Body of pancreas (tissue), 4 donors: Measurements from ENCODE around the gene ADAMTS19. TPM values are rescaled to one million over a fixed set of nuclear protein-coding genes. Genes with fewer than 3 reads are reported as not detected.
"Not testable (repeated sequence)": the region's sequence is repeated elsewhere in the genome, so short reads cannot be mapped to it uniquely, and the experiment has no call there.

Experiments
- ATAC-seq: fragments of 150-250 bp; one replicate; pipeline ENCODE4 v1.9.1; 2016
- DNase-seq, 4 donors: peaks; one replicate each; pipeline ENCODE4 v3.0.0-alpha.2; 2019
- H3K27ac ChIP-seq, 4 donors: fragments of 200-600 bp; sonication (generic); 1 replicate in 3 of 4; 2 replicates in 1 of 4; pipeline versions ENCODE4 v1.5.1 to v1.6.1; 2016 to 2019; ENCODE audit warnings: mild to moderate bottlenecking in 1 of 4, mixed read lengths in 1 of 4, moderate library complexity in 1 of 4
- H3K27me3 ChIP-seq, 2 donors: fragments of 200-600 bp; sonication (generic); one replicate each; pipeline ENCODE4 v1.6.0; 2016; ENCODE audit warnings: mild to moderate bottlenecking in 1 of 2
- H3K36me3 ChIP-seq, 2 donors: fragments of 200-600 bp; sonication (generic); replicated peaks in 1 of 2; 2 replicates each; pipeline ENCODE4 v1.5.1; 2016; ENCODE audit warnings: low read depth in 2 of 2; ENCODE audit not compliant: insufficient read depth in 1 of 2
- H3K4me1 ChIP-seq: fragments of 200-600 bp; sonication (generic); one replicate; pipeline ENCODE4 v1.6.0; 2016
- H3K4me3 ChIP-seq, 2 donors: fragments of 200-600 bp; sonication (generic); 1 replicate in 1 of 2; 2 replicates in 1 of 2; pipeline ENCODE4 v1.5.1; 2016 to 2019
- H3K9me3 ChIP-seq, 3 donors: fragments of 200-600 bp; sonication (generic); 1 replicate in 2 of 3; 2 replicates in 1 of 3; pipeline ENCODE4 v1.5.1; 2016
- POLR2A ChIP-seq, 3 donors: fragments of 450-650 bp; IDR thresholded peaks; one replicate each; pipeline ENCODE4 v1.6.1; 2016; ENCODE audit warnings: antibody characterized with exemption in 3 of 3, mild to moderate bottlenecking in 2 of 3
- WGBS, 2 donors: methylation state at CpG; one replicate each; pipeline ENCODE4 v1.1.5; 2017; 5-methylcytosine and 5-hydroxymethylcytosine counted together
- intact Hi-C: fragments of 100-400 bp; cut with DNase I; formaldehyde crosslinking; loops from one replicate; pipeline ENCODE4 v1.15.1; 2023
- total RNA-seq, 2 donors: library from RNA; depleted of rRNA; stranded (reverse); fragments of >200 nt; gene quantifications; one replicate each; pipeline ENCODE4 v1.1.0, GENCODE V29; 2016
- TF ChIP-seq, protein P1 (sequence below), 7 experiments: fragments of 450-650 bp in 4 of 7; fragments of 200-600 bp in 3 of 7; sonication (generic) in 3 of 7; IDR thresholded peaks; one replicate each; pipeline ENCODE4 v1.5.1; 2016 to 2019; ENCODE audit warnings: antibody characterized with exemption in 7 of 7

Gene ADAMTS19
- total RNA-seq, 2 donors from 2014 or later = 0.26 to 1.3 TPM

DNA sequence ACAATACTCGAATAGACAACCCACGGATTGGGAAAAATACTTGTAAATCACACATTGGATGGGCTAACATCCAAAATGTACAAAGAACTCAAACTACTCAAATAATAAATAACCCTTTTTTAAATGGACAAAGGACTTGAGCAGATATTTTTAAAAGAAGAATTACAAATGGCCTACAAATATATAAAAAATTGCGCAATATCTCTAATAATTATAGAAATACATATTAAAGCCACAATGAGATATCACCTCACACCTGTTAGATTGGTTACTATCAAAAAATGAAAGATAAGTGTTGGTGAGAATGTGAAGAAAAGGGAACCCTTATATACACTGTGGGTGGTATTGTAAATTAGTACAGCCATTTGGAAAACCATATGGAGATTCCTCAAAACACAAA lies 40.8 kb upstream of the ADAMTS19 start:
- ATAC-seq = no peak
- DNase-seq = no peak
- Histone ChIP-seq H3K9me3 (no peaks in the 10 kb centered on the region), H3K27ac (no peak overlapping the region), H3K36me3 (no peaks in the 10 kb centered on the region), H3K4me3 (no peak overlapping the region), H3K4me1 (peaks cover 5% of the 10 kb centered on the region), H3K27me3 (no peaks in the 10 kb centered on the region)
- WGBS, 2 donors = 60 to 63% methylated on average over 3 of the region's 3 CpGs
- intact Hi-C loops = no loop called here
- TF ChIP-seq, protein P1, sequence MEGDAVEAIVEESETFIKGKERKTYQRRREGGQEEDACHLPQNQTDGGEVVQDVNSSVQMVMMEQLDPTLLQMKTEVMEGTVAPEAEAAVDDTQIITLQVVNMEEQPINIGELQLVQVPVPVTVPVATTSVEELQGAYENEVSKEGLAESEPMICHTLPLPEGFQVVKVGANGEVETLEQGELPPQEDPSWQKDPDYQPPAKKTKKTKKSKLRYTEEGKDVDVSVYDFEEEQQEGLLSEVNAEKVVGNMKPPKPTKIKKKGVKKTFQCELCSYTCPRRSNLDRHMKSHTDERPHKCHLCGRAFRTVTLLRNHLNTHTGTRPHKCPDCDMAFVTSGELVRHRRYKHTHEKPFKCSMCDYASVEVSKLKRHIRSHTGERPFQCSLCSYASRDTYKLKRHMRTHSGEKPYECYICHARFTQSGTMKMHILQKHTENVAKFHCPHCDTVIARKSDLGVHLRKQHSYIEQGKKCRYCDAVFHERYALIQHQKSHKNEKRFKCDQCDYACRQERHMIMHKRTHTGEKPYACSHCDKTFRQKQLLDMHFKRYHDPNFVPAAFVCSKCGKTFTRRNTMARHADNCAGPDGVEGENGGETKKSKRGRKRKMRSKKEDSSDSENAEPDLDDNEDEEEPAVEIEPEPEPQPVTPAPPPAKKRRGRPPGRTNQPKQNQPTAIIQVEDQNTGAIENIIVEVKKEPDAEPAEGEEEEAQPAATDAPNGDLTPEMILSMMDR (IDR thresholded peaks at IDR 0.05) = no peak
- TF ChIP-seq POLR2A (IDR thresholded peaks at IDR 0.05) = no peak

DNA sequence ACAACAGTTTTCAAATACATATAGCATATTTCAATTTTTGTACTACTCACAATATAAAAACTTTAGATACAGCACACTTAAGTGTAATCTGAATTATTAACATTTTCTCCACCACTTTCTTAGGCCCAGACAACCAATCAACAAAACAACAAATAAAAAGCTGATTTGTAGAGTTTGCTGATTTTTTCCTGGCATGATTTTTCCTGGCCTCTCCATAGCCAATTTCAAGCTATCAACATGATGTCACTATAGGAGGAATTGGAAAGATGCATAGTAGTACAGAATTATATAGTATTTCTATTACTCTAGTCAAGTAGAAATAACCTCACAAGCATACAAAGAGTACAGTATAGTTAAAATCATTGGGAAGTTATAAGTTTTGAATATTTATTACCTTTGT lies 35.1 kb upstream of the ADAMTS19 start:
- no peaks in the 10 kb centered on the region for H3K4me1 ChIP-seq
- TF ChIP-seq, protein P1 (IDR thresholded peaks at IDR 0.05) = no peak
- no peak for TF ChIP-seq POLR2A (IDR thresholded peaks at IDR 0.05)
- H3K36me3 ChIP-seq = no peaks in the 10 kb centered on the region
- DNase-seq (no peak), ATAC-seq (no peak)
- H3K9me3 ChIP-seq = no peaks in the 10 kb centered on the region
- H3K27me3 ChIP-seq = no peaks in the 10 kb centered on the region
- H3K27ac ChIP-seq = no peak overlapping the region
- intact Hi-C loops = no loop called here
- H3K4me3 ChIP-seq = no peak overlapping the region

DNA sequence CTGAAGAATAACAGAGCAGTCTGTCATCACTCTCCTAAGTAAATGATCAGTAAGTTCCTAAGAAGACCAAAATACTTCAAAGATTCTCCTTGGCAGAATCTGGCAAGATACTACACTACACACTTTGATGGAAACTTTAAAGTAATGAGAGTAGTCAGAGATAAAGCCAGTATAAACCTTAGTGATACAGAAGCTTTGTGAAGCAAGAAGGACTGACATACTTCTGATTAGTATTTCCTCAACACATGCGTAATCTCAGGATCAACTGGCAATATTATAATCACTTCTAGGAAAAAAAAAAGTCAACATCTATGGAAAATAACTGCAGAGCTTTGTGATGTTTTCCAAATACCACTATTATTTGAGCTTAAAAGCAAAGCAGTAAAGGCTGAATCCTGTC lies 34.0 kb upstream of the ADAMTS19 start:
- WGBS, 2 donors = 65% methylated on average over 1 of the region's 1 CpG
- no peak overlapping the region for H3K4me3 ChIP-seq
- ATAC-seq = no peak
- no peak for TF ChIP-seq POLR2A (IDR thresholded peaks at IDR 0.05)
- TF ChIP-seq, protein P1 (IDR thresholded peaks at IDR 0.05) = no peak
- no peaks in the 10 kb centered on the region for H3K27me3 ChIP-seq
- H3K27ac ChIP-seq = no peak overlapping the region
- H3K36me3 ChIP-seq = no peaks in the 10 kb centered on the region
- H3K4me1 ChIP-seq = no peaks in the 10 kb centered on the region
- DNase-seq = no peak
- intact Hi-C loops = no loop called here
- no peaks in the 10 kb centered on the region for H3K9me3 ChIP-seq

DNA sequence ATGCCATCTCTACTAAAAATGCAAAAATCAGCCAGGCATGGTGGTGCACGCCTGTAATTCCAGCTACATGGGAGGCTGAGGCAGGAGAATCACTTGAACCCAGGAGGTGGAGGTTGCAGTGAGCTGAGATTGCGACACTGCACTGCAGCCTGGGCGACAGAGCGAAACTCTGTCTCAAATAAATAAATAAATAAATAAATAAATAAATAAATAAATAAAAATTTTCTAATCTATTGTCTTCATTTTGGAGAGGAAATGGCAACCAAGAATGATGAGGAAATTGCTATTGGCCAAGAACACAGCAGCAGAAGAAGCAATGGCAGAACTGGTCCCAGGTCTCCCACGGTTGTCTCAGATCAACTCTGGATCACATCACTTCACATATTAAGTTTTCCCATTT lies 31.5 kb upstream of the ADAMTS19 start:
- H3K27me3 ChIP-seq, DNase-seq, H3K4me1 ChIP-seq, intact Hi-C loops, H3K9me3 ChIP-seq, H3K4me3 ChIP-seq, H3K27ac ChIP-seq, ATAC-seq, H3K36me3 ChIP-seq: not testable (repeated sequence)
- WGBS, 2 donors = 92 to 95% methylated on average over 5 of the region's 5 CpGs

DNA sequence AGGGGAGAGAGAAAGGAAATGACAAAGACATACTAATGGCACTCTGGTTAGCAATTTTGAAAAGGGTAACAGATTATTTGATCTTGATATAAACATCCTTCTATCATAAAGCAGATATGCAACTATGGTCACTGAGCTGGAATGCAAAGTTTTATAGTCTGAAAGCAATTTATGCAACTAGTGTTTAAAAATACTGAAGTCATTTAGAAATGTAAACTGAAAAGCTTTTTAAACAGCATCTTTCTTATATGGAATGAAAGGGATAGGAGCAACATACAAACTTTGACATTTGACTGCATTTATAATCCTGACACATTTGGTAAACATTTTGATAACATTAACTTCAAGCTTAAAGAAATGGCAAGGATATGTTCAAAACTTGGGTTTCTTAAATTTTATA lies 28.7 kb upstream of the ADAMTS19 start:
- intact Hi-C loops = no loop called here
- ATAC-seq = no peak
- TF ChIP-seq, protein P1 (IDR thresholded peaks at IDR 0.05) = no peak
- no peak for TF ChIP-seq POLR2A (IDR thresholded peaks at IDR 0.05)

More for the DNA sequence above, 28.7 kb upstream of the ADAMTS19 start:
- H3K4me1 ChIP-seq = peaks cover 4% of the 10 kb centered on the region
- H3K9me3 ChIP-seq = no peaks in the 10 kb centered on the region
- no peaks in the 10 kb centered on the region for H3K36me3 ChIP-seq
- no peak for DNase-seq
- H3K27me3 ChIP-seq = no peaks in the 10 kb centered on the region
- H3K27ac ChIP-seq = no peak overlapping the region
- H3K4me3 ChIP-seq = no peak overlapping the region
